ENCODE measurements around the gene SPOPL. TPM values are rescaled to one million over a fixed set of nuclear protein-coding genes. Genes with fewer than 3 reads are reported as not detected.

The SPOPL gene
- total and polyA plus RNA-seq, 2 of the 4 experiments (the other 2 are of a cell fraction), result 4.8 to 20.3 TPM

DNA sequence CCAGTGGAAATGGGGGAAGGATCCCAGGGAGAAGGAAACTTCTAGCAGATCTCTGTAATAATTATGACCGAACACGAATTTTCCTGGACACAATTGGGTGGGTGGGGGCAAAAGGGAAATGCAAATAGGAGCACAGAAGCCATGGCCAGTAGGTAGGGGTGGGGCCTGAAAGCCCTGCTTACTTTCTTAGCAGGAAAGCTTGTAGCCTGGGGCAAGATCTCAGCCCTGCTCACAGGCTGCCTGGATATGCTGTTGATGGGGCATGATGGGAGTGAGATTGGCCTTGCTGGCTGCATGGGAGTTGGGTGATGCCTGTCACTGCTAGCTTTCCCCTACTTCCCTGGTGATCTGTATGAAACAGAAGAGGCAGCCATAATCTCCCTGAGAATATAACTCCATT, 45.9 kb upstream of the SPOPL start:
- H3K18ac ChIP-seq (ENCODE audit: low read depth, low read length), result no peak overlapping the region
- no peaks in the 10 kb centered on the region for H3K9me1 ChIP-seq (ENCODE audit: insufficient read depth, low read length)
- H3K23ac ChIP-seq (ENCODE audit: low read depth, low read length), result no peak overlapping the region
- no peak overlapping the region for H2BK20ac ChIP-seq (ENCODE audit: low read depth, low read length)
- H3K4me3 ChIP-seq (ENCODE audit: insufficient read depth, low read depth, low read length), result no peak overlapping the region
- no peak overlapping the region for H2AFZ ChIP-seq (replicated peaks; ENCODE audit: low read length, poor library complexity)
- no peaks in the 10 kb centered on the region for H3K79me1 ChIP-seq (ENCODE audit: low read depth in 1 of 2, low read length in 2 of 2)
- H3K56ac ChIP-seq (ENCODE audit: extremely low read depth, insufficient read depth, low read length), result no peak overlapping the region
- no peak overlapping the region for H2BK15ac ChIP-seq (ENCODE audit: low read depth, low read length)
- no peak for TF ChIP-seq NFE2L2 (IDR thresholded peaks at IDR 0.05; ENCODE audit: low read depth, low read length)
- TF ChIP-seq MAFK (IDR thresholded peaks at IDR 0.05; ENCODE audit: low read depth, low read length), result no peak
- no peak for TF ChIP-seq CHD1 (IDR thresholded peaks at IDR 0.05; ENCODE audit: low read depth, low read length)
- TF ChIP-seq, protein P1, sequence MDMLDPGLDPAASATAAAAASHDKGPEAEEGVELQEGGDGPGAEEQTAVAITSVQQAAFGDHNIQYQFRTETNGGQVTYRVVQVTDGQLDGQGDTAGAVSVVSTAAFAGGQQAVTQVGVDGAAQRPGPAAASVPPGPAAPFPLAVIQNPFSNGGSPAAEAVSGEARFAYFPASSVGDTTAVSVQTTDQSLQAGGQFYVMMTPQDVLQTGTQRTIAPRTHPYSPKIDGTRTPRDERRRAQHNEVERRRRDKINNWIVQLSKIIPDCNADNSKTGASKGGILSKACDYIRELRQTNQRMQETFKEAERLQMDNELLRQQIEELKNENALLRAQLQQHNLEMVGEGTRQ (IDR thresholded peaks at IDR 0.05; ENCODE audit: low read depth, low read length), result no peak
- TF ChIP-seq RAD21 (IDR thresholded peaks at IDR 0.05; ENCODE audit: low read length), result no peak
- TF ChIP-seq, protein P2, sequence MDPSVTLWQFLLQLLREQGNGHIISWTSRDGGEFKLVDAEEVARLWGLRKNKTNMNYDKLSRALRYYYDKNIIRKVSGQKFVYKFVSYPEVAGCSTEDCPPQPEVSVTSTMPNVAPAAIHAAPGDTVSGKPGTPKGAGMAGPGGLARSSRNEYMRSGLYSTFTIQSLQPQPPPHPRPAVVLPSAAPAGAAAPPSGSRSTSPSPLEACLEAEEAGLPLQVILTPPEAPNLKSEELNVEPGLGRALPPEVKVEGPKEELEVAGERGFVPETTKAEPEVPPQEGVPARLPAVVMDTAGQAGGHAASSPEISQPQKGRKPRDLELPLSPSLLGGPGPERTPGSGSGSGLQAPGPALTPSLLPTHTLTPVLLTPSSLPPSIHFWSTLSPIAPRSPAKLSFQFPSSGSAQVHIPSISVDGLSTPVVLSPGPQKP (IDR thresholded peaks at IDR 0.05; ENCODE audit: borderline replicate concordance, low read depth, low read length), result no peak
- TF ChIP-seq BHLHE40 (IDR thresholded peaks at IDR 0.05; ENCODE audit: low read depth, low read length), result no peak
- TF ChIP-seq POLR2A (IDR thresholded peaks at IDR 0.05; ENCODE audit: low read depth, low read length), result no peak
- no peak for TF ChIP-seq FOS (IDR thresholded peaks at IDR 0.05; ENCODE audit: low read depth, low read length)
- TF ChIP-seq SMC3 (IDR thresholded peaks at IDR 0.05; ENCODE audit: low read depth, low read length), result no peak
- no peak for TF ChIP-seq RFX5 (IDR thresholded peaks at IDR 0.05; ENCODE audit: low read depth, low read length)
- no peak for TF ChIP-seq CEBPB (IDR thresholded peaks at IDR 0.05; ENCODE audit: low read depth, low read length)
- TF ChIP-seq RCOR1 (IDR thresholded peaks at IDR 0.05; ENCODE audit: insufficient replicate concordance, low read length), result no peak
- no peak overlapping the region for H3K9ac ChIP-seq (ENCODE audit: low read depth, low read length)
- H2BK5ac ChIP-seq (ENCODE audit: low read depth, low read length, poor library complexity, severe bottlenecking), result no peak overlapping the region
- no peak overlapping the region for H2AK5ac ChIP-seq (ENCODE audit: low read depth, low read length)
- H3K36me3 ChIP-seq (ENCODE audit: control insufficient read depth, insufficient read depth, low read length), result no peaks in the 10 kb centered on the region
- intact Hi-C loops (cut with micrococcal nuclease), result no loop called here
- no peaks in the 10 kb centered on the region for H3K4me1 ChIP-seq (ENCODE audit: control insufficient read depth, insufficient read depth, low read length)
- no peaks in the 10 kb centered on the region for H4K20me1 ChIP-seq (ENCODE audit: insufficient read depth, low read length)
- BruUV-seq (replicated peaks), result no TSS peak
- WGBS, 2 experiments (ENCODE audit: extremely low coverage in 2 of 2, insufficient read length in 1 of 2), result no CpG with 5 or more reads among the region's 2 CpGs
- no peak overlapping the region for H3K4ac ChIP-seq (ENCODE audit: low read depth, low read length)
- H3K14ac ChIP-seq (replicated peaks; ENCODE audit: low read depth, low read length), result no peak overlapping the region
- no peak overlapping the region for H4K5ac ChIP-seq (ENCODE audit: low read depth, low read length)
- POLR2A ChIA-PET (ENCODE audit: unreplicated experiment), result interaction anchor here (0.6 kb wide), 1 partner anchor 8 kb away, joined by 3 read pairs; no protein-coding TSS in a partner anchor
- no peak overlapping the region for H2AK9ac ChIP-seq (replicated peaks; ENCODE audit: low read depth, low read length, poor library complexity)
- in situ Hi-C loops (cut with MboI; ENCODE audit: low sequenced_read_pairs), result no loop called here
- H4K8ac ChIP-seq (ENCODE audit: low read depth in 2 of 2, low read length in 2 of 2), result no peak overlapping the region
- dilution Hi-C loops (cut with HindIII; ENCODE audit: low sequenced_read_pairs, unreplicated experiment), result no loop called here
- CTCF ChIA-PET, result no interaction called here
- H3K27me3 ChIP-seq (ENCODE audit: control insufficient read depth, insufficient read depth, low read length), result no peaks in the 10 kb centered on the region
- DNase-seq (no peak), ATAC-seq (ENCODE audit: low read depth) (no peak)
- no peaks in the 10 kb centered on the region for H3K9me3 ChIP-seq (ENCODE audit: control insufficient read depth, insufficient read depth, low read length)
- H4K91ac ChIP-seq (ENCODE audit: insufficient read depth, low read depth, low read length), result no peak overlapping the region
- no peak overlapping the region for H2BK120ac ChIP-seq (ENCODE audit: low read depth, low read length)
- H3K4me2 ChIP-seq (ENCODE audit: low read depth, low read length), result no peak overlapping the region
- no peak overlapping the region for H3K27ac ChIP-seq (ENCODE audit: insufficient read depth, low read length)
